K562 (cell line): ENCODE results near the gene ZBTB48. TPM values are rescaled to one million over a fixed set of nuclear protein-coding genes. Genes with fewer than 3 reads are reported as not detected.

Experiments used
- ATAC-seq: fragments of 200-7000 bp; cut with Tn5 transposase; 3 replicates; pipeline ENCODE4 v1.9.1; 2020; ENCODE audit warnings: moderate library complexity
- BruUV-seq: library from RNA; stranded (reverse); fragments of 400-500 nt; replicated peaks from 2 replicates; lab custom pipeline; 2021; lab: Mats Ljungman, UMichigan
- CTCF ChIA-PET: fragments of 300-600 bp; formaldehyde crosslinking; extraction: SDS; loops from one replicate; lab custom pipeline; 2021; ENCODE audit warnings: low intra/inter-chr PET ratio; lab: Yijun Ruan, JAX
- POLR2A ChIA-PET: fragments of 300-600, 350-650 bp; sonication (Branson Sonifier 250); formaldehyde crosslinking; extraction: SDS; loops from one replicate; lab custom pipeline; 2021; ENCODE audit warnings: antibody characterized with exemption, inconsistent platforms; lab: Yijun Ruan, JAX
- DNase-seq, 4 experiments: peaks; one replicate each; pipeline versions ENCODE4 v3.0.0 to v3.0.0-alpha.2; 2011 to 2018; ENCODE audit warnings: low spot score in 3 of 4, mixed read lengths in 3 of 4; ENCODE audit errors: extremely low read depth in 1 of 4
- FAIRE-seq: peaks from 2 replicates; lab custom pipeline; 2011; peaks lifted over from hg19 to GRCh38; lab: Jason Lieb, UNC
- H2AFZ ChIP-seq: 2 replicates; pipeline ENCODE4 v1.6.0; 2011; ENCODE audit warnings: low read depth, low read length, control low read depth, inconsistent platforms
- H3K27ac ChIP-seq: fragments of 200-600 bp; 3 replicates; pipeline ENCODE4 v1.8.0; 2011; ENCODE audit warnings: low read depth, mild to moderate bottlenecking, control low read depth, inconsistent platforms, low read length, moderate library complexity, mixed read lengths; ENCODE audit errors: extremely low read depth
- H3K27me3 ChIP-seq, 2 experiments: fragments of 300-600 bp in 1 of 2; 2 replicates in 1 of 2; 3 replicates in 1 of 2; pipeline versions ENCODE4 v1.6.0 to v1.8.0; 2011; ENCODE audit warnings: inconsistent platforms in 2 of 2, low read length in 2 of 2, mild to moderate bottlenecking in 1 of 2, mixed read lengths in 1 of 2, moderate library complexity in 1 of 2; ENCODE audit not compliant: control insufficient read depth in 2 of 2, insufficient read depth in 2 of 2
- H3K36me3 ChIP-seq: fragments of 300-600 bp; 3 replicates; pipeline ENCODE4 v1.8.0; 2011; ENCODE audit warnings: mild to moderate bottlenecking, low read length, inconsistent platforms; ENCODE audit not compliant: control insufficient read depth, insufficient read depth
- H3K4me1 ChIP-seq, 2 experiments: fragments of 200-600 bp in 1 of 2; replicated peaks in 1 of 2; 2 replicates in 1 of 2; 3 replicates in 1 of 2; pipeline versions ENCODE4 v1.5.1 to v1.8.0; 2011; ENCODE audit warnings: inconsistent platforms in 2 of 2, low read length in 2 of 2, mild to moderate bottlenecking in 1 of 2, mixed read lengths in 1 of 2, moderate library complexity in 1 of 2; ENCODE audit not compliant: control insufficient read depth in 2 of 2, insufficient read depth in 2 of 2
- H3K4me2 ChIP-seq: 2 replicates; pipeline ENCODE4 v1.6.1; 2011; ENCODE audit warnings: low read length, control low read depth, inconsistent platforms, mixed read lengths; ENCODE audit not compliant: insufficient read depth
- H3K4me3 ChIP-seq: fragments of 200-600 bp; sonication (generic), shearing (Covaris generic); 2 replicates; pipeline ENCODE4 v1.5.1; 2016; ENCODE audit warnings: control low read depth, inconsistent platforms
- H3K79me2 ChIP-seq: fragments of 200-600 bp; 3 replicates; pipeline ENCODE4 v1.8.0; 2011; ENCODE audit warnings: low read length, inconsistent platforms; ENCODE audit not compliant: control insufficient read depth, insufficient read depth
- H3K9ac ChIP-seq, 2 experiments: 2 replicates each; pipeline versions ENCODE4 v1.6.0 to v1.6.1; 2011; ENCODE audit warnings: low read depth in 2 of 2, low read length in 2 of 2, control low read depth in 1 of 2, inconsistent platforms in 1 of 2, mild to moderate bottlenecking in 1 of 2, mixed read lengths in 1 of 2; ENCODE audit not compliant: insufficient read depth in 1 of 2
- H3K9me1 ChIP-seq: one replicate; pipeline ENCODE4 v1.6.0; 2011; ENCODE audit warnings: inconsistent platforms, mild to moderate bottlenecking, low read length, moderate library complexity; ENCODE audit not compliant: control insufficient read depth, insufficient read depth
- H3K9me3 ChIP-seq: replicated peaks from 2 replicates; pipeline ENCODE4 v1.5.1; 2011; ENCODE audit warnings: low read depth, low read length, inconsistent platforms; ENCODE audit not compliant: control insufficient read depth, insufficient read depth
- H4K20me1 ChIP-seq: replicated peaks from 2 replicates; pipeline ENCODE4 v1.6.1; 2011; ENCODE audit warnings: low read length, inconsistent platforms, mixed read lengths; ENCODE audit not compliant: control insufficient read depth, insufficient read depth
- CBFA2T3 ChIP-seq: fragments of 450-650 bp; IDR thresholded peaks from 2 replicates; pipeline ENCODE4 v1.6.1; 2017
- ELF4 ChIP-seq: fragments of 450-650 bp; formaldehyde crosslinking; IDR thresholded peaks from 2 replicates; pipeline ENCODE4 v1.4.0; 2022; ENCODE audit warnings: missing genetic modification characterization
- FOXK1 ChIP-seq: sonication (generic); formaldehyde crosslinking; IDR thresholded peaks from 2 replicates; pipeline ENCODE4 v1.8.0; 2022; ENCODE audit warnings: missing genetic modification reagents, mild to moderate bottlenecking, borderline replicate concordance
- GATAD2A ChIP-seq: fragments of 450-650 bp; IDR thresholded peaks from 2 replicates; pipeline ENCODE4 v1.6.1; 2017
- HDGF ChIP-seq: fragments of 450-650 bp; IDR thresholded peaks from 2 replicates; pipeline ENCODE4 v1.6.1; 2016
- HLTF ChIP-seq: fragments of 450-650 bp; IDR thresholded peaks from 2 replicates; pipeline ENCODE4 v1.6.1; 2016
- LEF1 ChIP-seq: fragments of 450-650 bp; IDR thresholded peaks from 2 replicates; pipeline ENCODE4 v1.6.1; 2016; ENCODE audit warnings: mild to moderate bottlenecking
- MBD2 ChIP-seq: sonication (generic); IDR thresholded peaks from 2 replicates; pipeline ENCODE4 v1.6.1; 2016; ENCODE audit warnings: low read depth, borderline replicate concordance
- MTA1 ChIP-seq: fragments of 450-650 bp; IDR thresholded peaks from 2 replicates; pipeline ENCODE4 v1.6.1; 2017; ENCODE audit warnings: borderline replicate concordance
- PKNOX1 ChIP-seq: fragments of 450-650 bp; IDR thresholded peaks from 2 replicates; pipeline ENCODE4 v1.6.1; 2016
- SRSF9 ChIP-seq: fragments of 200-400 bp; formaldehyde crosslinking; IDR thresholded peaks from 2 replicates; pipeline ENCODE4 v1.6.1; 2017; ENCODE audit warnings: low read depth, low read length, borderline replicate concordance
- TARDBP ChIP-seq: fragments of 450-650 bp; IDR thresholded peaks from 2 replicates; pipeline ENCODE4 v1.6.1; 2016
- TRIM24 ChIP-seq, 2 experiments: fragments of 450-650 bp; IDR thresholded peaks; 2 replicates each; pipeline ENCODE4 v1.6.1; 2016
- ZBTB26 ChIP-seq: fragments of 450-650 bp; formaldehyde crosslinking; IDR thresholded peaks from 2 replicates; pipeline ENCODE4 v1.4.0; 2022; ENCODE audit warnings: missing genetic modification characterization
- ZNF133 ChIP-seq: fragments of 250-450 bp; sonication (Bioruptor Pico); IDR thresholded peaks from 2 replicates; pipeline ENCODE4 v1.4.0; 2020; ENCODE audit warnings: mild to moderate bottlenecking
- ZNF146 ChIP-seq: IDR thresholded peaks from one replicate; pipeline ENCODE4 v1.6.1; 2018; ENCODE audit warnings: missing compliant biosample characterization; ENCODE audit not compliant: unreplicated experiment
- ZNF23 ChIP-seq: fragments of 250-450 bp; sonication (Bioruptor Pico); IDR thresholded peaks from 2 replicates; pipeline ENCODE4 v1.4.0; 2020; ENCODE audit warnings: mild to moderate bottlenecking
- WGBS: fragments of 100-300 bp; shearing (Covaris generic); methylation state at CpG from one replicate; pipeline ENCODE4 v1.1.6; 2016; ENCODE audit warnings: low coverage, mixed read lengths; ENCODE audit not compliant: insufficient coverage; ENCODE audit errors: missing lambda C conversion rate; 5-methylcytosine and 5-hydroxymethylcytosine counted together
- in situ Hi-C: fragments of 300-500 bp; cut with MboI; formaldehyde crosslinking; loops from 4 replicates; pipeline ENCODE4 v1.15.0; 2018; ENCODE audit warnings: inconsistent platforms, mixed read lengths
- intact Hi-C: fragments of 100-400 bp; cut with micrococcal nuclease; formaldehyde crosslinking; loops from 2 replicates; pipeline ENCODE4 v1.14.2; 2022
- polyA plus RNA-seq, 8 experiments: library from polyadenylated mRNA; depleted of rRNA in 4 of 8; stranded (reverse) in 5 of 8; unstranded in 3 of 8; fragments of >200 nt; fragmentation: Nextera tagmentation in 2 of 8; fragmentation: Illumina TruSeq in 1 of 8; extraction: Ambion mirVana in 2 of 8; extraction: Trizol in 1 of 8; gene quantifications; 2 replicates each; pipeline versions ENCODE4 v1.2.1 to v1.2.3, GENCODE V29; 2011 to 2014; ENCODE audit warnings: inconsistent platforms in 1 of 8, missing spikeins in 1 of 8
- total RNA-seq, 7 experiments: library from RNA; depleted of rRNA in 6 of 7; stranded (reverse); fragments of >200 nt in 6 of 7; fragmentation: Illumina TruSeq in 2 of 7; extraction: Trizol in 2 of 7; gene quantifications; 2 replicates each; pipeline versions ENCODE4 v1.2.1 to v1.2.3, GENCODE V29; 2011 to 2021; ENCODE audit warnings: low replicate concordance in 1 of 7
- TF ChIP-seq, protein P1 (sequence below): fragments of 200-800 bp; sonication (Bioruptor generic); IDR thresholded peaks from 2 replicates; pipeline ENCODE4 v1.6.1; 2017; ENCODE audit warnings: missing genetic modification characterization, missing compliant biosample characterization
- TF ChIP-seq, protein P2 (sequence below): fragments of 250-450 bp; sonication (Bioruptor Pico); IDR thresholded peaks from 2 replicates; pipeline ENCODE4 v1.4.0; 2020; ENCODE audit warnings: mild to moderate bottlenecking, moderate library complexity

The ZBTB48 gene
- total and polyA plus RNA-seq, 9 of the 15 experiments (the other 6 are each of a cell fraction or from before 2014, with no cell fraction given) = 1.9 to 66.9 (median 29.5) TPM

GRCh38 chr1:6569033-6569432 lies 10.8 kb upstream of the ZBTB48 start:
- CTCF ChIA-PET = no interaction called here
- no peak; the same call in 2 of the 3 replicates for ATAC-seq
- TF ChIP-seq FOXK1 (CRISPR knock-in tag) (no peak), LEF1 (no peak), SRSF9 (no peak), HLTF (0 out of 2 replicates have a peak, but pooled peaks have one; percentile 18), ELF4 (CRISPR knock-in tag) (peak; percentile 39; the same call in 1 of the 2 replicates), PKNOX1 (0 out of 2 replicates have a peak, but pooled peaks have one; percentile 25), ZNF23 (no peak), TRIM24 (IDR thresholded peaks at IDR 0.05) (peak in 1 of 2 experiments; percentile 23; a peak in 1 of 4 replicates), GATAD2A (0 out of 2 replicates have a peak, but pooled peaks have one; percentile 6), TARDBP (no peak), ZBTB26 (CRISPR knock-in tag) (0 out of 2 replicates have a peak, but pooled peaks have one; percentile 43), ZNF146 (no peak), MTA1 (0 out of 2 replicates have a peak, but pooled peaks have one; percentile 21), HDGF (peak; percentile 61; the same call in 1 of the 2 replicates), MBD2 (no peak), ZNF133 (CRISPR knock-in tag) (no peak), CBFA2T3 (no peak)
- TF ChIP-seq, protein P1, sequence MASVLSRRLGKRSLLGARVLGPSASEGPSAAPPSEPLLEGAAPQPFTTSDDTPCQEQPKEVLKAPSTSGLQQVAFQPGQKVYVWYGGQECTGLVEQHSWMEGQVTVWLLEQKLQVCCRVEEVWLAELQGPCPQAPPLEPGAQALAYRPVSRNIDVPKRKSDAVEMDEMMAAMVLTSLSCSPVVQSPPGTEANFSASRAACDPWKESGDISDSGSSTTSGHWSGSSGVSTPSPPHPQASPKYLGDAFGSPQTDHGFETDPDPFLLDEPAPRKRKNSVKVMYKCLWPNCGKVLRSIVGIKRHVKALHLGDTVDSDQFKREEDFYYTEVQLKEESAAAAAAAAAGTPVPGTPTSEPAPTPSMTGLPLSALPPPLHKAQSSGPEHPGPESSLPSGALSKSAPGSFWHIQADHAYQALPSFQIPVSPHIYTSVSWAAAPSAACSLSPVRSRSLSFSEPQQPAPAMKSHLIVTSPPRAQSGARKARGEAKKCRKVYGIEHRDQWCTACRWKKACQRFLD = no peak
- TF ChIP-seq, protein P2, sequence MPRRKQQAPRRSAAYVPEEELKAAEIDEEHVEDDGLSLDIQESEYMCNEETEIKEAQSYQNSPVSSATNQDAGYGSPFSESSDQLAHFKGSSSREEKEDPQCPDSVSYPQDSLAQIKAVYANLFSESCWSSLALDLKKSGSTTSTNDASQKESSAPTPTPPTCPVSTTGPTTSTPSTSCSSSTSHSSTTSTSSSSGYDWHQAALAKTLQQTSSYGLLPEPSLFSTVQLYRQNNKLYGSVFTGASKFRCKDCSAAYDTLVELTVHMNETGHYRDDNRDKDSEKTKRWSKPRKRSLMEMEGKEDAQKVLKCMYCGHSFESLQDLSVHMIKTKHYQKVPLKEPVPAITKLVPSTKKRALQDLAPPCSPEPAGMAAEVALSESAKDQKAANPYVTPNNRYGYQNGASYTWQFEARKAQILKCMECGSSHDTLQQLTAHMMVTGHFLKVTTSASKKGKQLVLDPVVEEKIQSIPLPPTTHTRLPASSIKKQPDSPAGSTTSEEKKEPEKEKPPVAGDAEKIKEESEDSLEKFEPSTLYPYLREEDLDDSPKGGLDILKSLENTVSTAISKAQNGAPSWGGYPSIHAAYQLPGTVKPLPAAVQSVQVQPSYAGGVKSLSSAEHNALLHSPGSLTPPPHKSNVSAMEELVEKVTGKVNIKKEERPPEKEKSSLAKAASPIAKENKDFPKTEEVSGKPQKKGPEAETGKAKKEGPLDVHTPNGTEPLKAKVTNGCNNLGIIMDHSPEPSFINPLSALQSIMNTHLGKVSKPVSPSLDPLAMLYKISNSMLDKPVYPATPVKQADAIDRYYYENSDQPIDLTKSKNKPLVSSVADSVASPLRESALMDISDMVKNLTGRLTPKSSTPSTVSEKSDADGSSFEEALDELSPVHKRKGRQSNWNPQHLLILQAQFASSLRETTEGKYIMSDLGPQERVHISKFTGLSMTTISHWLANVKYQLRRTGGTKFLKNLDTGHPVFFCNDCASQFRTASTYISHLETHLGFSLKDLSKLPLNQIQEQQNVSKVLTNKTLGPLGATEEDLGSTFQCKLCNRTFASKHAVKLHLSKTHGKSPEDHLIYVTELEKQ (CRISPR knock-in tag) = no peak

More at GRCh38 chr1:6569033-6569432, 10.8 kb upstream of the ZBTB48 start:
- Histone ChIP-seq H3K9ac (peak overlapping the region in 1 of 2 experiments; percentile 20; a peak in 2 of 4 replicates), H3K9me1 (no peaks in the 10 kb centered on the region), H3K79me2 (no peaks in the 10 kb centered on the region), H3K9me3 (no peaks in the 10 kb centered on the region), H3K4me2 (peak overlapping the region; percentile 70), H3K27me3 (peaks cover 12 to 23% of the 10 kb centered on the region in 2 experiments; a peak in 4 of 5 replicates), H3K4me3 (peak overlapping the region; percentile 14), H4K20me1 (no peaks in the 10 kb centered on the region), H2AFZ (peak overlapping the region; percentile 96), H3K27ac (no peak overlapping the region), H3K4me1 (no peaks in the 10 kb centered on the region; a peak in 2 of 5 replicates), H3K36me3 (no peaks in the 10 kb centered on the region)
- POLR2A ChIA-PET = interaction anchor here (0.6 to 2.9 kb wide), 7 partner anchors 9 to 44 kb away, joined by 3 to 15 read pairs (median 6); partner anchors contain the start of genes NOL9, PHF13, TAS1R1 and ZBTB48
- intact Hi-C loops (no loop called here), in situ Hi-C loops (no loop called here)
- FAIRE-seq (no peak), DNase-seq (no peak)
- WGBS = 30% methylated on average over 9 of the region's 11 CpGs
- BruUV-seq = no TSS peak
